ENCODE measurements around the gene LRSAM1.

GRCh38 chr9:127518091-127518856 lies 67.0 kb downstream of the LRSAM1 start:
- TF ChIP-seq POLR2A (IDR thresholded peaks at IDR 0.05) (no peak), CTCF (IDR thresholded peaks at IDR 0.05) (no peak), POLR2AphosphoS5 (IDR thresholded peaks at IDR 0.05) (no peak)

Measured in upper lobe of left lung (tissue), 4 donors.